Coronary artery (tissue), 2 donors: ENCODE results near the gene IGFBPL1.

Source experiments
- DNase-seq: peaks from one replicate; pipeline ENCODE4 v3.0.0-alpha.2; 2017; ENCODE audit warnings: low spot score
- H3K27ac ChIP-seq, 2 donors: fragments of 200-600 bp; sonication (generic); one replicate each; pipeline ENCODE4 v1.5.1; 2016 to 2019
- H3K4me3 ChIP-seq: fragments of 200-600 bp; sonication (generic); 2 replicates; pipeline ENCODE4 v1.5.1; 2016; ENCODE audit warnings: mild to moderate bottlenecking, moderate library complexity
- CTCF ChIP-seq: fragments of 200-600 bp; sonication (generic); IDR thresholded peaks from one replicate; pipeline ENCODE4 v1.5.1; 2019; ENCODE audit warnings: antibody characterized with exemption

The IGFBPL1 gene

GRCh38 chr9:38362852-38363588 lies 61.2 kb downstream of the IGFBPL1 start:
- Histone ChIP-seq H3K4me3 (peak overlapping the region; percentile 32), H3K27ac (peak overlapping the region in 1 of 2 donors; percentile 14)
- no peak for DNase-seq
- TF ChIP-seq CTCF, result no peak

- no peak for DNase-seq
- Histone ChIP-seq H3K4me3 (no peak overlapping the region), H3K27ac (no peak overlapping the region)
- TF ChIP-seq CTCF, result no peak
These were observed 62.8 kb downstream of the IGFBPL1 start for GRCh38 chr9:38361473-38361850.

- no peak for TF ChIP-seq CTCF
- Histone ChIP-seq H3K4me3 (no peak overlapping the region), H3K27ac (no peak overlapping the region)
- no peak for DNase-seq
These were observed 63.3 kb downstream of the IGFBPL1 start for GRCh38 chr9:38360839-38361472.

GRCh38 chr9:38359689-38360385 lies 64.4 kb downstream of the IGFBPL1 start:
- H3K27ac ChIP-seq, result no peak overlapping the region
- no peak overlapping the region for H3K4me3 ChIP-seq
- peak; percentile 29 for DNase-seq
- no peak for TF ChIP-seq CTCF

GRCh38 chr9:38359297-38359653 lies 65.0 kb downstream of the IGFBPL1 start:
- peak; percentile 11 for DNase-seq
- TF ChIP-seq CTCF, result no peak

GRCh38 chr9:38358390-38359296 lies 65.6 kb downstream of the IGFBPL1 start:
- Histone ChIP-seq H3K27ac (no peak overlapping the region), H3K4me3 (no peak overlapping the region)
- TF ChIP-seq CTCF, result no peak
- DNase-seq, result peak; percentile 61

More at GRCh38 chr9:38359297-38359653, 65.0 kb downstream of the IGFBPL1 start:
- no peak overlapping the region for H3K4me3 ChIP-seq
- no peak overlapping the region for H3K27ac ChIP-seq
